Transverse colon (tissue), 4 donors: Measurements from ENCODE around the gene SEC22A.

ENCODE experiments used
- POLR2A ChIP-seq: fragments of 450-650 bp; IDR thresholded peaks from one replicate; pipeline ENCODE4 v1.6.1; 2016; ENCODE audit warnings: antibody characterized with exemption, mild to moderate bottlenecking, moderate library complexity
- POLR2AphosphoS5 ChIP-seq, 3 donors: sonication (generic); formaldehyde crosslinking; IDR thresholded peaks; one replicate each; pipeline ENCODE4 v1.6.1; 2016; ENCODE audit warnings: antibody characterized with exemption in 3 of 3
- TF ChIP-seq, protein P1 (sequence below), 5 experiments: fragments of 200-600 bp in 3 of 5; fragments of 450-650 bp in 2 of 5; sonication (generic) in 3 of 5; IDR thresholded peaks; 1 replicate in 2 of 5; 2 replicates in 3 of 5; pipeline ENCODE4 v1.5.1; 2016 to 2017; ENCODE audit warnings: antibody characterized with exemption in 5 of 5, inconsistent platforms in 3 of 5, mild to moderate bottlenecking in 2 of 5, moderate library complexity in 1 of 5

DNA sequence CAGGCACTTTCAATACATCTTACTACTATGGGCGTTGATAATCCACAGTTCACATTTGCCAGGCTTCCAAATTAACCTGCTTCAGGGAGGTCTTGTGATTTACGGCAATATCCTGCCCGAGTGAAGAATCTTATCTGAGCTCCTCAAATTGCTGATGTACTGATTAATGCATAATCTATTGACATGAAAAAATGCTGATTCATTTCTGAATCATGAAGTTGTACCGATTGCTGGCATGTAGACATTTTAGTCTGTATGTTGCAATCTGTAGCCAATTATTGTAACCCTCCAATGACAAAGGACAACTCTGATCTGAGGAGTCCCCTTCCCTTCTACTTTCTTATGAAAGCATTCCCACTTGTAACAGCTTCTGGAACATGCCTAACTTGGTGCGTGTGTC is 97.2 kb downstream of the SEC22A start:
- TF ChIP-seq POLR2A, result no peak
- TF ChIP-seq, protein P1, sequence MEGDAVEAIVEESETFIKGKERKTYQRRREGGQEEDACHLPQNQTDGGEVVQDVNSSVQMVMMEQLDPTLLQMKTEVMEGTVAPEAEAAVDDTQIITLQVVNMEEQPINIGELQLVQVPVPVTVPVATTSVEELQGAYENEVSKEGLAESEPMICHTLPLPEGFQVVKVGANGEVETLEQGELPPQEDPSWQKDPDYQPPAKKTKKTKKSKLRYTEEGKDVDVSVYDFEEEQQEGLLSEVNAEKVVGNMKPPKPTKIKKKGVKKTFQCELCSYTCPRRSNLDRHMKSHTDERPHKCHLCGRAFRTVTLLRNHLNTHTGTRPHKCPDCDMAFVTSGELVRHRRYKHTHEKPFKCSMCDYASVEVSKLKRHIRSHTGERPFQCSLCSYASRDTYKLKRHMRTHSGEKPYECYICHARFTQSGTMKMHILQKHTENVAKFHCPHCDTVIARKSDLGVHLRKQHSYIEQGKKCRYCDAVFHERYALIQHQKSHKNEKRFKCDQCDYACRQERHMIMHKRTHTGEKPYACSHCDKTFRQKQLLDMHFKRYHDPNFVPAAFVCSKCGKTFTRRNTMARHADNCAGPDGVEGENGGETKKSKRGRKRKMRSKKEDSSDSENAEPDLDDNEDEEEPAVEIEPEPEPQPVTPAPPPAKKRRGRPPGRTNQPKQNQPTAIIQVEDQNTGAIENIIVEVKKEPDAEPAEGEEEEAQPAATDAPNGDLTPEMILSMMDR (IDR thresholded peaks at IDR 0.05), result no peak
- TF ChIP-seq POLR2AphosphoS5 (IDR thresholded peaks at IDR 0.05), result no peak
